Smooth muscle cell (in vitro differentiated cells): ENCODE measurements around the gene DAB2IP. TPM values are rescaled to one million over a fixed set of nuclear protein-coding genes. Genes with fewer than 3 reads are reported as not detected.

Source experiments
- DNase-seq: peaks from one replicate; lab custom pipeline; 2025; ENCODE audit not compliant: unreplicated experiment; lab: John Stamatoyannopoulos, UW
- H2AFZ ChIP-seq: fragments of 200-600 bp; sonication (generic); 2 replicates; pipeline ENCODE4 v1.6.0; 2016; ENCODE audit warnings: antibody characterized with exemption, low read depth, mild to moderate bottlenecking
- H3F3A ChIP-seq: fragments of 200-600 bp; sonication (generic); 2 replicates; pipeline ENCODE4 v1.6.0; 2017; ENCODE audit warnings: antibody characterized with exemption, low read depth
- H3K27ac ChIP-seq: fragments of 200-600 bp; sonication (generic); 2 replicates; pipeline ENCODE4 v1.5.1; 2016; ENCODE audit warnings: low read depth, mild to moderate bottlenecking
- H3K27me3 ChIP-seq: fragments of 200-600 bp; sonication (generic); 2 replicates; pipeline ENCODE4 v1.6.1; 2016; ENCODE audit warnings: low read depth, mild to moderate bottlenecking
- H3K36me3 ChIP-seq: fragments of 200-600 bp; sonication (generic); 2 replicates; pipeline ENCODE4 v1.5.1; 2016; ENCODE audit warnings: low read depth
- H3K4me1 ChIP-seq: fragments of 200-600 bp; sonication (generic); 2 replicates; pipeline ENCODE4 v1.5.1; 2016; ENCODE audit warnings: low read depth
- H3K4me2 ChIP-seq: fragments of 200-600 bp; sonication (generic); 2 replicates; pipeline ENCODE4 v1.6.0; 2016; ENCODE audit warnings: mild to moderate bottlenecking
- H3K4me3 ChIP-seq: fragments of 200-600 bp; sonication (generic); 2 replicates; pipeline ENCODE4 v1.5.1; 2016; ENCODE audit warnings: mild to moderate bottlenecking
- H3K79me2 ChIP-seq: fragments of 200-600 bp; sonication (generic); 2 replicates; pipeline ENCODE4 v1.6.0; 2016; ENCODE audit warnings: low read depth, mild to moderate bottlenecking
- H3K9ac ChIP-seq: fragments of 200-600 bp; sonication (generic); 2 replicates; pipeline ENCODE4 v1.6.0; 2016; ENCODE audit warnings: low read depth
- H3K9me3 ChIP-seq: fragments of 200-600 bp; sonication (generic); replicated peaks from 2 replicates; pipeline ENCODE4 v1.5.1; 2016; ENCODE audit warnings: low read depth
- H4K20me1 ChIP-seq: fragments of 200-600 bp; sonication (generic); 2 replicates; pipeline ENCODE4 v1.6.0; 2016; ENCODE audit warnings: low read depth
- CTCF ChIP-seq: fragments of 200-600 bp; sonication (generic); IDR thresholded peaks from 2 replicates; pipeline ENCODE4 v1.5.1; 2017; ENCODE audit warnings: borderline replicate concordance, mild to moderate bottlenecking, antibody characterized with exemption; ENCODE audit not compliant: insufficient read depth, poor library complexity, severe bottlenecking
- WGBS: methylation state at CpG from one replicate; pipeline ENCODE4 v1.1.7; 2016; ENCODE audit warnings: low lambda C conversion rate; 5-methylcytosine and 5-hydroxymethylcytosine counted together
- polyA plus RNA-seq: library from polyadenylated mRNA; unstranded; fragments of >200 nt; fragmentation: Nextera tagmentation; extraction: Ambion mirVana; gene quantifications from 2 replicates; pipeline ENCODE4 v1.2.1, GENCODE V29; 2016
- total RNA-seq: library from RNA; depleted of rRNA; stranded (reverse); fragments of >200 nt; gene quantifications from 2 replicates; pipeline ENCODE4 v1.2.3, GENCODE V29; 2014

Gene DAB2IP
- total and polyA plus RNA-seq, 2 experiments from 2014 or later = 10.4 to 15.5 TPM

GRCh38 chr9:121674017-121674416, 22.6 kb downstream of the DAB2IP start:
- Histone ChIP-seq H3K4me3 (no peak overlapping the region), H3K4me1 (no peaks in the 10 kb centered on the region), H3K4me2 (no peak overlapping the region), H3K36me3 (no peaks in the 10 kb centered on the region), H3K79me2 (peaks cover 47% of the 10 kb centered on the region), H3K27ac (no peak overlapping the region), H2AFZ (no peak overlapping the region), H3F3A (no peaks in the 10 kb centered on the region), H3K27me3 (no peaks in the 10 kb centered on the region), H3K9me3 (no peaks in the 10 kb centered on the region), H4K20me1 (peaks cover 51% of the 10 kb centered on the region), H3K9ac (no peak overlapping the region)
- DNase-seq = no peak
- no peak for TF ChIP-seq CTCF
- WGBS = 93% methylated on average over 8 of the region's 8 CpGs

GRCh38 chr9:121674952-121675351, 23.5 kb downstream of the DAB2IP start:
- Histone ChIP-seq H3K27me3 (no peaks in the 10 kb centered on the region), H3K27ac (no peak overlapping the region), H3K79me2 (peaks cover 42% of the 10 kb centered on the region), H3K36me3 (no peaks in the 10 kb centered on the region), H3K4me2 (peak overlapping the region; percentile 37), H3K4me3 (no peak overlapping the region), H2AFZ (no peak overlapping the region), H3F3A (no peaks in the 10 kb centered on the region), H3K9me3 (no peaks in the 10 kb centered on the region), H3K4me1 (no peaks in the 10 kb centered on the region), H4K20me1 (peaks cover 51% of the 10 kb centered on the region), H3K9ac (no peak overlapping the region)
- 1% methylated on average over 6 of the region's 6 CpGs for WGBS
- no peak for TF ChIP-seq CTCF
- no peak for DNase-seq

- Histone ChIP-seq H3K79me2 (peaks cover 42% of the 10 kb centered on the region), H3K27me3 (no peaks in the 10 kb centered on the region), H3K36me3 (no peaks in the 10 kb centered on the region), H3K9ac (no peak overlapping the region), H3K27ac (peak overlapping the region; percentile 27), H2AFZ (no peak overlapping the region), H3K9me3 (no peaks in the 10 kb centered on the region), H3K4me1 (no peaks in the 10 kb centered on the region), H4K20me1 (peaks cover 51% of the 10 kb centered on the region), H3F3A (no peaks in the 10 kb centered on the region), H3K4me2 (peak overlapping the region; percentile 37), H3K4me3 (no peak overlapping the region)
- no peak for DNase-seq
- TF ChIP-seq CTCF = no peak
- 85% methylated on average over 6 of the region's 6 CpGs for WGBS
Measured at GRCh38 chr9:121675381-121675780, 23.9 kb downstream of the DAB2IP start.
